Activated gamma-delta T cell (primary cell): ENCODE data around the gene TRA2A.
"Not testable (repeated sequence)": the region's sequence is repeated elsewhere in the genome, so short reads cannot be mapped to it uniquely, and the experiment has no call there.

Experiments
- DNase-seq: peaks from one replicate; lab custom pipeline; 2025; lab: John Stamatoyannopoulos, UW
- total RNA-seq, 2 donors: gene quantifications; one replicate each; lab custom pipeline; 2026; lab: John Stamatoyannopoulos, UW

The TRA2A gene
- 78.5 to 79.4 reads per million in 2 donors for total RNA-seq

GRCh38 chr7:23531794-23532489, at the start of gene TRA2A:
Gene TRA2A (minus strand): TSS chr7:23531981. CDS start chr7:23531824, 157 bp downstream.
- DNase-seq, result peak; percentile 89

GRCh38 chr7:23570592-23571200, 38.9 kb upstream of the TRA2A start:
- no peak for DNase-seq

- no peak for DNase-seq
These were observed 26.5 kb upstream of the TRA2A start for GRCh38 chr7:23558303-23558702.

- DNase-seq, result no peak
These were observed 15.9 kb upstream of the TRA2A start for GRCh38 chr7:23547662-23548061.

GRCh38 chr7:23546897-23547572, 15.3 kb upstream of the TRA2A start:
- DNase-seq, result no peak

GRCh38 chr7:23545493-23545892, 13.7 kb upstream of the TRA2A start:
- no peak for DNase-seq

GRCh38 chr7:23544913-23545354, 13.2 kb upstream of the TRA2A start:
- no peak for DNase-seq

- DNase-seq, result no peak
These were observed 11.0 kb upstream of the TRA2A start for GRCh38 chr7:23542752-23543151.

GRCh38 chr7:23539494-23539907, 7.7 kb upstream of the TRA2A start:
- no peak for DNase-seq

DNA sequence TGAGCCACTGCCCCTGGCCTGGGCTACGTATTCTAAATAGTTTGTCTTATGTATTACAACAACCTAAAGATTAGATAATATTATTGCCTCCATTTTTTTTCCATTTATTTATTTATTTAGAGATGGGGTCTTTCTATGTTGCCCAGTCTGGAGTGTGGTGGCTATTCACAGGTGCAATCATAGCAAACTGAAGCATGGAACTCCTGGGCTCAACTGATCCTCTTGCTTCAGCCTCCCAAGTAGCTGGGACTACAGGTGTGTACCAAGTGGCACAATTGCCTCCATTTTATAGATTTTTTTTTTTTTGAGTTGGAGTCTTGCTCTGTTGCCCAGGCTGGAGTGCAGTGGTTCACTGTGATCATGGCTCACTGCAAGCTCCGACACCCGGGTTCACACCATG, 6.5 kb upstream of the TRA2A start:
- DNase-seq, result no peak

- DNase-seq, result no peak
These were observed 1.4 kb upstream of the TRA2A start for GRCh38 chr7:23533238-23533604.

- DNase-seq, result no peak
These were observed 883 bp upstream of the TRA2A start for GRCh38 chr7:23532490-23533237.

GRCh38 chr7:23531050-23531793, 559 bp downstream of the TRA2A start:
- peak; percentile 37 for DNase-seq

DNA sequence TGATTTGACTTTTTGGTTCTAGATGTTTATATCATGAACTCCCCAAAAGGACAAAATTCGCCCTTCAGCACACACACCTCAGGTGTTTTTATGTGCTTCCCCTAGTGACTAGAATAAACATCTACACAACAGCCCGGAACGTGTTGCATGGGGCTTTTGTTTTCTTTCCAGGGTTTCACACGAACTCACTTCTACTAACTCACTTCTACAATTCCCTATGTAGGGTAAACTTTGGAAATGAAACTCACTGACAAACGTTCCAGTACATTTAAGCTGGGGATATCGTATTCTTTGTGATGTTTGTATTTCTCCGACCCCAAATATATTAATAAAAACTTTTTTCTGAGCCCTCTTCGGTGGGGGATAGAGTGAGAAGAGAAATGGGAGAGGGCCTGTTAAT, 1.4 kb downstream of the TRA2A start:
- DNase-seq, result no peak

GRCh38 chr7:23529262-23529859, 2.4 kb downstream of the TRA2A start:
- DNase-seq, result no peak

GRCh38 chr7:23525611-23526010, 6.2 kb downstream of the TRA2A start:
- DNase-seq, result not testable (repeated sequence)

GRCh38 chr7:23524473-23524872, 7.3 kb downstream of the TRA2A start:
- no peak for DNase-seq

- no peak for DNase-seq
These were observed 8.2 kb downstream of the TRA2A start for GRCh38 chr7:23523486-23524075.

DNA sequence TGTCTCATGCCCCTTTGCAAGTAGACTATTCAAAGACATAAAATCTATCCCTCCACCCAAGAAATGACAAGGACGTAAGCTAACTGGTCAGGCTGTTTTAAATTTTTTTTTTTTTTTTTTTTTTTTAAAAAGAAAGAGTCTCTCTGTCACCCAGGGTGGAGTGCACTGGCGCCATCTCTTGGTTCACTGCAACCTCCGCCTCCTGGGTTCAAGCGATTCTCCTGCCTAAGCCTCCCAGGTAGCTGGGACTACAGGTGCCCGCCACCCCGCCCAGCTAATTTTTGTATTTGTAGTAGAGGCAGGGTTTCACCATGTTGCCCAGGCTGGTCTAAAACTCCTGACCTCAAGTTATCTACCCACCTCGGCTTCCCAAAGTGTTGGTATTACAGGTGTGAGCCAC, 11.2 kb downstream of the TRA2A start:
- DNase-seq, result no peak

- no peak for DNase-seq
These were observed 17.0 kb downstream of the TRA2A start for GRCh38 chr7:23514755-23515154.

DNA sequence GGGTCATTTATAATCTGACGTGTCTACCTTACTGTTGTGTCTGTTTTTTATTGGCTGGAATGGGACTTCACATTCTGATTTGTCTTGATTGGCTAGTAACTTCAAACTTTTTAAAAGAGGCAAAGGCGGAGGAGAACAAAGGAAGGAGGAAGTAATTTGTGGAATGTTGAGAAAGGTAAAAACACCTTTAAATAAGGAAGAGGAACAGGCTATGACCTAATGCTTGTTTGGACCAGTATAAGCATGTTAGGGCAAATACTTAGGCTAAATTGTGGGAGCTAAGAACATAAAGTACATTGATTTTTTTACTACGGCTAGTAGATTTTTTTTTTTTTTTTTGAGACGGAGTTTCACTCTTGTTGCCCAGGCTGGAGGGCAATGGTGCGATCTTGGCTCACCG, 18.0 kb downstream of the TRA2A start:
- DNase-seq, result not testable (repeated sequence)
